Uterus (tissue), 4 donors: Measurements from ENCODE around the gene GDF10. TPM values are rescaled to one million over a fixed set of nuclear protein-coding genes. Genes with fewer than 3 reads are reported as not detected.

Experiments
- DNase-seq, 2 donors: peaks; one replicate each; pipeline ENCODE4 v3.0.0-alpha.2; 2019 to 2020
- H3K27ac ChIP-seq, 2 donors: fragments of 200-600 bp; sonication (generic); 1 replicate in 1 of 2; 2 replicates in 1 of 2; pipeline ENCODE4 v1.5.1; 2016 to 2018
- H3K27me3 ChIP-seq, 2 donors: fragments of 200-600 bp; sonication (generic); one replicate each; pipeline ENCODE4 v1.5.1; 2018 to 2019; ENCODE audit warnings: control low read depth in 1 of 2
- H3K36me3 ChIP-seq, 2 donors: fragments of 200-600 bp; sonication (generic); one replicate each; pipeline ENCODE4 v1.5.1; 2019; ENCODE audit warnings: control low read depth in 1 of 2
- H3K4me1 ChIP-seq, 2 donors: fragments of 200-600 bp; sonication (generic); one replicate each; pipeline ENCODE4 v1.5.1; 2018 to 2019; ENCODE audit warnings: control low read depth in 1 of 2
- H3K4me3 ChIP-seq, 2 donors: fragments of 200-600 bp; sonication (generic); 1 replicate in 1 of 2; 2 replicates in 1 of 2; pipeline ENCODE4 v1.5.1; 2018 to 2019; ENCODE audit warnings: mild to moderate bottlenecking in 1 of 2
- H3K9me3 ChIP-seq, 2 donors: fragments of 200-600 bp; sonication (generic); one replicate each; pipeline ENCODE4 v1.5.1; 2019; ENCODE audit warnings: control low read depth in 1 of 2
- POLR2A ChIP-seq, 2 donors: fragments of 450-650 bp; IDR thresholded peaks; one replicate each; pipeline ENCODE4 v1.6.1; 2016; ENCODE audit warnings: antibody characterized with exemption in 2 of 2, mild to moderate bottlenecking in 1 of 2, moderate library complexity in 1 of 2
- intact Hi-C: fragments of 100-400 bp; cut with DNase I; formaldehyde crosslinking; loops from one replicate; pipeline ENCODE4 v1.15.1; 2023; ENCODE audit warnings: low total_unique reads
- total RNA-seq, 4 donors: library from RNA; depleted of rRNA in 3 of 4; stranded (reverse); fragments of >200 nt in 3 of 4; gene quantifications; one replicate each; pipeline versions ENCODE4 v1.1.0 to v1.2.4, GENCODE V29; 2014 to 2023
- TF ChIP-seq, protein P1 (sequence below), 4 experiments: fragments of 200-600 bp in 2 of 4; fragments of 450-650 bp in 2 of 4; sonication (generic) in 2 of 4; IDR thresholded peaks; one replicate each; pipeline ENCODE4 v1.5.1; 2016 to 2019; ENCODE audit warnings: antibody characterized with exemption in 4 of 4, mild to moderate bottlenecking in 2 of 4, moderate library complexity in 1 of 4
- donor health status: DM: yes; HTN: yes; CAD: no.

GDF10 gene
- total RNA-seq, 4 donors from 2014 or later: 4.6 to 6.4 TPM; not detected in 2

DNA sequence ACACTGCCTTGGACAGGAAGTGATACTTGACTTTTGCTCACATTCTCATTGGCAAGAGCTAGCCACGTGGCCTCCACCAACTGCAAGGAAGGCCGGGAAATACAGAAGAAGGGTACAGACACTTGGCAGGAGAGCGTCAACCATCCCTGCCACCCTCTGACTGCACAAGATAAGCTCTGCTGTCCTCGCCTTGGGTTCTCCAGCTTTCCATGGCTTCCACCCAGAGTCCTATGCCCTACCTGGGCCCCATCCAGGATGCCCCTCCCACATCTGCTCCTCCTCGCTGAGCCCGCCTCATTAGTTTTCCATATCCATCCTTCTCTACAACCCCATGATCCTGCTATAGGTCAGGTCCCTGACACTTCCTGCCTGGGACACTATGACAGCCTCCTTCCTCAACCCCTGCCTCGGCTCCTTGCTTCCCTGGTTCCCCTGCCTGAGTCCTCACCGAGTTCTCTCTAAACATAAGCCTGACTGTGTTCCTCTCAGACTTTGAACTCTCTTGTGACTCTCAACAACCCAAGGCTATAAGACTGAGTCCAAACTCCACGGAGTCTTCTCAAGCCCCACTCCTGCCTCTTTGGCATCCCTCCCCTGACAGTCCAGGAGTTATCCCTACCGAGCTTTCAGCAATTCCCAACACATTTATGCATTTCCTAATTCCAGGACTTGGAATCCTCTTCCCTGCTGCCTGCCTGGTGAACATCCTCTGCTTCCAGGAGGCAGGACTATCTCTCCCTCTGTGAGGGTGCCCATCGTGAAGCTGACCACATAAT lies 23.2 kb upstream of the GDF10 start:
- no peak overlapping the region for H3K4me3 ChIP-seq
- no peaks in the 10 kb centered on the region for H3K4me1 ChIP-seq
- no peaks in the 10 kb centered on the region for H3K9me3 ChIP-seq
- DNase-seq: no peak
- H3K27ac ChIP-seq: no peak overlapping the region
- no peak for TF ChIP-seq POLR2A (IDR thresholded peaks at IDR 0.05)
- TF ChIP-seq, protein P1, sequence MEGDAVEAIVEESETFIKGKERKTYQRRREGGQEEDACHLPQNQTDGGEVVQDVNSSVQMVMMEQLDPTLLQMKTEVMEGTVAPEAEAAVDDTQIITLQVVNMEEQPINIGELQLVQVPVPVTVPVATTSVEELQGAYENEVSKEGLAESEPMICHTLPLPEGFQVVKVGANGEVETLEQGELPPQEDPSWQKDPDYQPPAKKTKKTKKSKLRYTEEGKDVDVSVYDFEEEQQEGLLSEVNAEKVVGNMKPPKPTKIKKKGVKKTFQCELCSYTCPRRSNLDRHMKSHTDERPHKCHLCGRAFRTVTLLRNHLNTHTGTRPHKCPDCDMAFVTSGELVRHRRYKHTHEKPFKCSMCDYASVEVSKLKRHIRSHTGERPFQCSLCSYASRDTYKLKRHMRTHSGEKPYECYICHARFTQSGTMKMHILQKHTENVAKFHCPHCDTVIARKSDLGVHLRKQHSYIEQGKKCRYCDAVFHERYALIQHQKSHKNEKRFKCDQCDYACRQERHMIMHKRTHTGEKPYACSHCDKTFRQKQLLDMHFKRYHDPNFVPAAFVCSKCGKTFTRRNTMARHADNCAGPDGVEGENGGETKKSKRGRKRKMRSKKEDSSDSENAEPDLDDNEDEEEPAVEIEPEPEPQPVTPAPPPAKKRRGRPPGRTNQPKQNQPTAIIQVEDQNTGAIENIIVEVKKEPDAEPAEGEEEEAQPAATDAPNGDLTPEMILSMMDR (IDR thresholded peaks at IDR 0.05): no peak
- H3K27me3 ChIP-seq: no peaks in the 10 kb centered on the region
- intact Hi-C loops: no loop called here
- H3K36me3 ChIP-seq: no peaks in the 10 kb centered on the region

DNA sequence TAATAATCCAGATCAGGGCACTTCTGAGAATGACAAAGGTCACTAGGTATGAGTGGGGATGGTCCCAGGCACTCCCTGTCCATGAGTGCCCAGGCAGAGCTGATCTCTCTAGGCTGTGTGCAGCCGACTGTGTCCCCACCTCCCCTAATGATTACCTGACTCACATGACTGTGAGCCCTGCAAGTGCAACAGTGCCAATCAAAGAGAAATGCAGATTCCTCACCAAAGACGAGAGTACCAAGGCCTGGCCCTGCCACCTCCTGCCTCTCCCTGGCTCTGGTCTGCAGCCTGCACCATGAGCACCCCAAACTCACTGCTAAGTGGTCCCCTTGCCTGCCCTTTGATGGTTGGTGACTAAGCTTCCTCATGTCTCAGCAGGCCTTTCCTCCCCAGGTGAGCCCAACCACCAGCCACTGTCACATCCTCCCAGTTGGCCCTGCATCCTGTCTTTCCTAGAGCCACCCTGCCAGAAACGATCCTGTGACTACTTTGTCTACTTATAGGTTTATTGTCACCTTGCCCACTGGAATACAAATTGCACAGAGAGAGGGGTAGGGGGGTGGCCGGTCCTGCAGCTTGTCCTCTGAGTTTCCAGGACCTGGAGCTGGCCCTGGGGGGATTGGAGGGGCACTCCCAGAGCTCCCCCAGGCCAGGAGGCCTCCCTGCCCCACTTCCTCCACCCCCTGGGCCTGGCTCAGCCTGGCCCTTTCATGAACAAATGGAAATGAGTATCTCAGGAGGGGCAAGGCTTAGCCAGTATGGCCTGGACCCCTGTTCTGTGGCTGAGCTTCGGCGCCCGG lies 22.4 kb upstream of the GDF10 start:
- Histone ChIP-seq H3K36me3 (no peaks in the 10 kb centered on the region), H3K4me3 (no peak overlapping the region), H3K9me3 (no peaks in the 10 kb centered on the region), H3K27ac (no peak overlapping the region), H3K27me3 (no peaks in the 10 kb centered on the region), H3K4me1 (no peaks in the 10 kb centered on the region)
- no peak for TF ChIP-seq POLR2A (IDR thresholded peaks at IDR 0.05)
- TF ChIP-seq, protein P1 (IDR thresholded peaks at IDR 0.05): no peak
- intact Hi-C loops: loop anchor here (2.0 kb wide), 1 partner anchor 45 kb away; no protein-coding TSS in a partner anchor
- no peak for DNase-seq

DNA sequence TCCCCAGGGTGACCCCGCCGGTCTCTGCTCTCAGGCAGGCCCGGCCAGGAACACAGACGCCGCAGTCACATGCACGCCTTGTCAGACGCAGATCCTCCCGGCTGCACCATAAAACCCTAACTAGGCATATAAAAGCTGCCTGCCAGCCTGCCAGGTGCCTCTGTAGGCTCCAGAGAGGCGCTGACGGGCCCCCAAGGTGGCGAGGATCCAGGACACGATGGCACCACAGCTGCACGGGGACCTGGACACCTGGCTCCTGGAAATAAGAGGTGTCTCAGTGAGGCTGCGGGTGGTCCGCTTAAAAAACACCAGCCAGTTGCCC lies 21.9 kb upstream of the GDF10 start:
- H3K27me3 ChIP-seq: no peaks in the 10 kb centered on the region
- H3K27ac ChIP-seq: no peak overlapping the region
- no peak for DNase-seq
- no peak overlapping the region for H3K4me3 ChIP-seq
- H3K4me1 ChIP-seq: no peaks in the 10 kb centered on the region
- intact Hi-C loops: loop anchor here (2.0 kb wide), 1 partner anchor 45 kb away; no protein-coding TSS in a partner anchor
- no peaks in the 10 kb centered on the region for H3K9me3 ChIP-seq
- TF ChIP-seq, protein P1 (IDR thresholded peaks at IDR 0.05): no peak
- no peaks in the 10 kb centered on the region for H3K36me3 ChIP-seq

DNA sequence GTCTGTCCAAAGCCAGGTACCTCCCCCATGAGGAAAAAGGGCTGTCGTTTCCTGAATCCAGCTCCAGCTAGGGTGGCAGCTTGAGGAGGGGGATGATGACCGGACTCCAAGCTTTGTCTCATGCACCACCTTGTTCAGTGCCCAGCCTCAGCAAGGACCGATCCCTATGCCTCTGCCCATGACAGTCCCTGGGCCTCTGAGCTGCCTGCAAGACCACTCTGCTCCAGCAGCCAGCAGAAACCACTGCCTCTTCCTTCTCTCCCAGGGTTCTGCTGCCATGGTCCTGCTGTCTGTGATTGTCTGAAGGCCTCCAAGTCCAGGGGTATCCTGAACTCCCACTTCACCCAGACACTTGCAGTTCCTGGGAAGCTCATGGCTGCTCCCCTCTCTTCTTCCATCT lies 21.3 kb upstream of the GDF10 start:
- TF ChIP-seq, protein P1 (IDR thresholded peaks at IDR 0.05): no peak
- no peak for TF ChIP-seq POLR2A (IDR thresholded peaks at IDR 0.05)
- H3K4me3 ChIP-seq: no peak overlapping the region
- intact Hi-C loops: loop anchor here (2.0 kb wide), 1 partner anchor 46 kb away; no protein-coding TSS in a partner anchor
- no peaks in the 10 kb centered on the region for H3K36me3 ChIP-seq
- no peak overlapping the region for H3K27ac ChIP-seq
- no peaks in the 10 kb centered on the region for H3K9me3 ChIP-seq
- no peaks in the 10 kb centered on the region for H3K4me1 ChIP-seq
- no peaks in the 10 kb centered on the region for H3K27me3 ChIP-seq
- DNase-seq: no peak

DNA sequence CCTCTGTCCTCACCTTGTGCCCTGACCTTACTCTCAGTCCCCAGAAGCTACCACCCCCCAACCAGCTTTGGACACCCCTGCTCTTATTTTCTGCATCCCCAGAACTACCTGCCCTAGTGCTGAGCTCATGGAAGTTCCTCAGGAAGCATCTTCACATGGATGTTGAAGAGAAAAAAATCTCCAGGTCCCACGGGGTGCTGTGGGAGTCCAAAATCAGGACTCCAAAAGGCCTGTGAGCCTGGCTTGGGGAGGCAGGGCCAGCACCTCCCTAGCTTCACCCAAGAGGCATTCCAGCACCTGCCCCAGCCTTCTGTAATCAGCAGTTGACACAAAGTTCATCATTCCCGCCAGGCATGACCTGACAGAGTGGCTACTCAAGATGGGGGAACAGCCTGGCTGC lies 20.7 kb upstream of the GDF10 start:
- Histone ChIP-seq H3K4me1 (no peaks in the 10 kb centered on the region), H3K27ac (no peak overlapping the region), H3K4me3 (no peak overlapping the region), H3K9me3 (no peaks in the 10 kb centered on the region), H3K27me3 (no peaks in the 10 kb centered on the region), H3K36me3 (no peaks in the 10 kb centered on the region)
- DNase-seq: no peak
- no peak for TF ChIP-seq POLR2A (IDR thresholded peaks at IDR 0.05)
- TF ChIP-seq, protein P1 (IDR thresholded peaks at IDR 0.05): no peak
- intact Hi-C loops: loop anchor here (2.0 kb wide), 1 partner anchor 46 kb away; no protein-coding TSS in a partner anchor
